Measurements from ENCODE around the gene PTPN20. TPM values are rescaled to one million over a fixed set of nuclear protein-coding genes. Genes with fewer than 3 reads are reported as not detected.

PTPN20 gene
- total RNA-seq, 1 donor from 2014 or later = 2.6 TPM

DNA sequence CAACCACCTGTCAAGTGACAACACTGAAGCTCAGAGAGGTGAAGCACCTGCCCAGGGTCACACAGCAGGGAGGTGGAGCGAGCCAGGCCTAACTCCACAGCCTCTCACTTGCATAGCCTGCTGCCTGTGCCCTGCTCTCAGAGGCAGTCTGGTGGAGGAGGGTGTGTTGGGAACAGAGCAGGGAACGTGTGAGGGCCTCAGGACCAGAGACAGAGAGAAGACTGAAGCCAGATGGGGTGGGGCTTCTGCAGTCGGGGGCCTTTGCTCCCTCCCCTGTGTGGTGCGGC lies 114.0 kb downstream of the PTPN20 start:
- ATAC-seq (no peak), DNase-seq (peak; percentile 39)
- Histone ChIP-seq H3K9me3 (no peaks in the 10 kb centered on the region), H3K4me3 (no peak overlapping the region), H3K4me1 (no peaks in the 10 kb centered on the region), H3K36me3 (no peaks in the 10 kb centered on the region), H3K27me3 (no peaks in the 10 kb centered on the region), H3K27ac (no peak overlapping the region)
- intact Hi-C loops (cut with DNase I) = no loop called here
- TF ChIP-seq, protein P1, sequence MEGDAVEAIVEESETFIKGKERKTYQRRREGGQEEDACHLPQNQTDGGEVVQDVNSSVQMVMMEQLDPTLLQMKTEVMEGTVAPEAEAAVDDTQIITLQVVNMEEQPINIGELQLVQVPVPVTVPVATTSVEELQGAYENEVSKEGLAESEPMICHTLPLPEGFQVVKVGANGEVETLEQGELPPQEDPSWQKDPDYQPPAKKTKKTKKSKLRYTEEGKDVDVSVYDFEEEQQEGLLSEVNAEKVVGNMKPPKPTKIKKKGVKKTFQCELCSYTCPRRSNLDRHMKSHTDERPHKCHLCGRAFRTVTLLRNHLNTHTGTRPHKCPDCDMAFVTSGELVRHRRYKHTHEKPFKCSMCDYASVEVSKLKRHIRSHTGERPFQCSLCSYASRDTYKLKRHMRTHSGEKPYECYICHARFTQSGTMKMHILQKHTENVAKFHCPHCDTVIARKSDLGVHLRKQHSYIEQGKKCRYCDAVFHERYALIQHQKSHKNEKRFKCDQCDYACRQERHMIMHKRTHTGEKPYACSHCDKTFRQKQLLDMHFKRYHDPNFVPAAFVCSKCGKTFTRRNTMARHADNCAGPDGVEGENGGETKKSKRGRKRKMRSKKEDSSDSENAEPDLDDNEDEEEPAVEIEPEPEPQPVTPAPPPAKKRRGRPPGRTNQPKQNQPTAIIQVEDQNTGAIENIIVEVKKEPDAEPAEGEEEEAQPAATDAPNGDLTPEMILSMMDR (IDR thresholded peaks at IDR 0.05) = no peak

DNA sequence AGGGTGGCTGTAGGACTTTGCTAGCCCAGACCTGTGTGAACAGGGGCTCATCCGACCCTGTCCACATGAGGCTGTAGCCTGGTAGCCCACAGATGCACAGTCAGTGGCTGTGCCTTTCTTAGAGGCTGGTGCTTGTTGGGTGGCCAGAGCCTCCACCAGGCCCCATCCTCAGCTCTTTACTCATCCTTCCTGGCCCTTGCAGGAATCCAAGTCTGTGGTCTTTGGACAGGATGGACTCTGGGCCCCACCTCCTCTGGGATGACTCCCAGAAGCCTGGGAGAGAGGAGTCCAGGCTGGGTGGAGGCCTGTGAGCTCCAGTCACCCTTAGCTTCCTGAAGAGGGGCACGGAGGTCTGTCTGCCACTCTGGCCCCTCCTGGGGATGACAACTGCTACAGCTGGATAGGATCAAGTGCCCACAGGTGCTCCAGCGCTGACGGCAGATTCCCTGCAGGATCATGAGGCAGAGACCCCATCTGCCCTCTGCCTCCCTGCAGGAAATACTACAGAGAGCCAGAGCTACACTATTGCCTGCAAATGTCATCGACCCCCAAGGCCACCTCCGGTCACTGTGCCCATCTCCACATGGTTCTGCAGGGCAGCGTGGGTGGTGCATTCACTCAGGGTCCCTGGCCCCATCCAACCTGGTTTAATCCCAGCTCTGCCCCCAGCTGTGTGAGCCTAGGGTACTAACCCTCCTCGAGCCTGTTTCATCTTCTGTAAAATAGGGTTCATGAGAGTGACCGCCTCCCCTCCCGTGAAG lies 114.5 kb downstream of the PTPN20 start:
- TF ChIP-seq, protein P1 (IDR thresholded peaks at IDR 0.05) = no peak
- intact Hi-C loops (cut with DNase I) = no loop called here
- Histone ChIP-seq H3K9me3 (no peaks in the 10 kb centered on the region), H3K4me3 (no peak overlapping the region), H3K36me3 (no peaks in the 10 kb centered on the region), H3K4me1 (no peaks in the 10 kb centered on the region), H3K27ac (no peak overlapping the region), H3K27me3 (no peaks in the 10 kb centered on the region)
- ATAC-seq = no peak
- peak; percentile 53 for DNase-seq

DNA sequence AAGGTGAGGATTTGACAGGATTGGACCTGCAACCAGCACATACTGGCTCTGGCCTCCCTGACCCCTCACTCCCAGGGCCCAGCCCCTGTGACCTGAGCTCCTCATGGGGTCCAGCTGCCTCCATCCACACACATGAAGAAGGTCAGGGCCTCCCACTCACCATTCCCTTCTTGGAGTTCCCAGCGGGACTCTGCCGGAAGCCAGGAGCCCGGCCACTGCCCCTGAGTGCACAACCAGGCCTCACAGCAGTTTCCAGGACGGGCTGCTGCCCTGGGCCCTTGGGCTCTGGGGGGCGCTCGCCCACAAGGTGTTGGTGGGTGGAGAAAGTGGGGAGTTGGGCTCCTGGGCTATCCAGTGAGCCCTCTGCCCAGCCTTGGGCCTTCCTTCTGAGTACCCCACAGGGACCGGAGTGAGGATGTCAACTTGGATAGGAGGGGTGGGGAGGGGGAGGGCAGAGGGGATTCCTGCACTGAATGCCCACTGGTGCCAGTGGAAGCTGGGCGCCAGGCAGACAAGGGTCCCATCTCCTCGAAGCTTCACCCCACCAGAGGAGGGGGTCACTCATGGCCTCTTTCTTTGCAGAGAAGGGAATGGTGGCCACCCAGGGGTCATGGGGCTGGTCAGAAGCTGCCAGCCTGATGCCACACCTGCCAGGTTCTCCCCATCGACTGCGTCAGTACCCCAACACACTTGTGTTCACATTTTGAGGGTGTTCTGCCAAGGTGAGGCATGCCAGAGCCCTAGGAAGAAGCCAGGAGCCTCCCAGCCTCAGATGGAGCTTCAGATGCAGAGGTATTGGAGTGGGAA lies 115.3 kb downstream of the PTPN20 start:
- Histone ChIP-seq H3K4me3 (no peak overlapping the region), H3K9me3 (no peaks in the 10 kb centered on the region), H3K27ac (no peak overlapping the region), H3K36me3 (no peaks in the 10 kb centered on the region), H3K4me1 (no peaks in the 10 kb centered on the region), H3K27me3 (no peaks in the 10 kb centered on the region)
- TF ChIP-seq, protein P1 (IDR thresholded peaks at IDR 0.05) = no peak
- intact Hi-C loops (cut with DNase I) = no loop called here
- ATAC-seq (no peak), DNase-seq (peak; percentile 48)

DNA sequence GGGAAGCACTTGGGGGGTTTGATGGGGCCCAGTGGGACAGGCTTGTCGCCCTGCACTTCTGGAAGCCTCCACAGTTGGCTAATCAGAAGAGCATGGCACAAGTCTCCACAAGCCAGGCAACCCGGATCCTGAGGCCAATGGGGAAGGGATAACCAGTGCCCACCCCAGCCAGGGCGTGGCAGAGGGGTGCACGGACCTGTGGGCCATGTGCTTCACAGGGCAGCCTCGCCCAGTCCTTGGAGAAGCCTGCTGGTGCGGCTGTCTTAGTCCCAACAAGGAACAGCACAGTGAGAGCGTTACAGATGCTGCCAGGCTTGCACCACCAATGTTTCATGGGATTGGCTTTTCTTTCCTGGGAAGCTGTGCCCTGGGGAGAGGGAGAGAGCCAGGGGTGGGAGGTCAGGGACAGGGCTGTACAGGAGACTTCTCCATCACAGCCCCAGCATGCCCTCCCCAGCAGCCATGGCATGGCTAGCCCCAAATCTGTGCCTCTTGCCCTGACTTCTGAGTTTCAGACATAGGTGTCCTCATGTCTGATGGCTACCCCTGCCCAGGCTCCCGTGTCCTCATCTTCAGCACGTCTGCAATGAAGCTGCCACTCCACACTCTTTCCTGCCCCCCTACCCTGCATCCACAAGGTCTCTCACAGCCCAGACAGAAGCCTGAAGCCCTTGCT lies 116.0 kb downstream of the PTPN20 start:
- no peaks in the 10 kb centered on the region for H3K36me3 ChIP-seq
- TF ChIP-seq, protein P1 (IDR thresholded peaks at IDR 0.05) = no peak
- no peak for ATAC-seq
- no peaks in the 10 kb centered on the region for H3K27me3 ChIP-seq
- no peaks in the 10 kb centered on the region for H3K4me1 ChIP-seq
- no peaks in the 10 kb centered on the region for H3K9me3 ChIP-seq
- no peak overlapping the region for H3K27ac ChIP-seq
- intact Hi-C loops (cut with DNase I) = no loop called here
- no peak overlapping the region for H3K4me3 ChIP-seq
- peak; percentile 46 for DNase-seq

DNA sequence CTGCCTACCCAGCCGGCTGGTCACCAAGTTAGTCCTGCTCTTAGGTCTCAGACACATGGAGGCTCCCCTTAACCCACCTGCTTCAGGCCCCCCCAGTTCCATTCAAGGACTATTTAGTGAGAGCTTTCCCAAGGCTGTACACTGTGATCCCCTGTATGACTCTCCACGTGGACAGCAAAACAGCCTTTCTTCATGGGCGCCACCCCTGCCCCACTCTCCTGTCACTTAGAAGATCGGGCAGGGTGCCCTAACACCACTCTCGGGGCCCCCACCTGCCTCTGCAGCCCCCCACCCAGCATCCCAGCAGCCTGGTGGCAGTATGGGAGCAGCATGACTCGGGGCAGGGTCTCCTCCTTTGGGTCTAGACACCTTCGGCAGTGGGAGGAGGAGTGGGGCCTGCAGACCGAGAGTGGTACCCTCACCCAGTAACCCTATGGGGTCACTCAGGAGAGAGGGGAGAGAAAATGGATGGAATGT lies 116.6 kb downstream of the PTPN20 start:
- intact Hi-C loops (cut with DNase I) = no loop called here
- Histone ChIP-seq H3K4me3 (no peak overlapping the region), H3K4me1 (no peaks in the 10 kb centered on the region), H3K27me3 (no peaks in the 10 kb centered on the region), H3K9me3 (no peaks in the 10 kb centered on the region), H3K36me3 (no peaks in the 10 kb centered on the region), H3K27ac (no peak overlapping the region)
- TF ChIP-seq, protein P1 (IDR thresholded peaks at IDR 0.05) = no peak
- ATAC-seq (no peak), DNase-seq (peak; percentile 59)

Measured in upper lobe of right lung (tissue), 1 donor.